Measurements from ENCODE around the gene CALCR. TPM values are rescaled to one million over a fixed set of nuclear protein-coding genes. Genes with fewer than 3 reads are reported as not detected.

The CALCR gene
- total RNA-seq, 4 donors from 2014 or later: 0.34 to 1.1 TPM; not detected in 2

DNA sequence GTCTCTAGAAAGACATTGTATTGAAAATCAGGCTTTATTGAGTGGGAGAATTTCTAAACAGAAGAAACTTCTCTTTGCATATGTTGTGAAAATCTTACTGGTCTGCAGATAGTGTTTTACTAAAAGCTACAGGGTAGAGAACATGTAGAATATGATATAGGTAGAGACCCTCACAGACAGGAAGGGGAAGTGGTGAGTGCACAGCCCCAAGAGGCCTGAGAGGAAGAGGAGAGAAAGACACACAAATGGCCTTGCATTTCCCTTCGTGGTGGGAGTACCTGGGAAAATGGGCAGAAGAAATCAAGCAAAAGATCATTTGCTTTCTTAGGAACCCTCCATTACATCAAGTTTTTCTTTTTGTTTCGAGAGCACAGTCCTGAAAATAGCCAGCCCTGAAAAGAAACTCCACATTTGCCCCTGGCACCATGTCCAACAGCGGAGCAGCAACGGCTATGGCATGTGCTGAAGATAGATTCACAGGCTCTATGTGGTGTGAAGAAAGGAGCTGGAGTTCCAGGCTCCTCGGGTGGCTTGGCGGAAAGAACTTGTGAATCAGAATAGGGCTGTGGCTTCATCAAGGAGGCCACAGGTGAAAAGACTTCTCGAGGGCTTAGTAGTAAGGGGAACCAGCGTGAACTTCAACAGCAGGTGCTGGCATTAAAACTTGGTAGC, 143.5 kb downstream of the CALCR start:
- no peak for TF ChIP-seq CTCF (IDR thresholded peaks at IDR 0.05; ENCODE audit: low read depth)

DNA sequence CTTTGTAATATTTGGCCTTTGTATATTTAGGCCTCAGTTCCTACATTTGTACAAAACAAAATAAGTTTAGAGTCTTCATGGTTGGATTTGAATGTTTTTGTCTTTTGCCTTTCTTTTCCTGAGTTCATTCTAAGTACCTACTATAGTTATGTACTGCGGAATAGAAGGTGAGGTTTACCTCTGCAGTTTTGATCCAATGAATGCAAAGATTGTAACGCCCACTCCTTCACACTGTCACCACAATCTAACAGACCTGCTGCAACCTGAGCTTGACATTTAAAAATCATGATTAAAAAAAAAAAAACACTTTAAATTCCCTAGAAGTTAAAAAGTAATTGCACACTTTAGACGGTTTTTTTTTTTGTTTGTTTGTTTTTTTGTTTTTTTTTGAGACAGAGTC, 145.0 kb downstream of the CALCR start:
- TF ChIP-seq CTCF (IDR thresholded peaks at IDR 0.05; ENCODE audit: low read depth): no peak

- TF ChIP-seq CTCF (IDR thresholded peaks at IDR 0.05; ENCODE audit: low read depth): no peak
These were observed 147.4 kb downstream of the CALCR start for GRCh38 chr7:93427107-93427506.

GRCh38 chr7:93426155-93426696, 148.3 kb downstream of the CALCR start:
- no peak for TF ChIP-seq CTCF (IDR thresholded peaks at IDR 0.05; ENCODE audit: low read depth)

GRCh38 chr7:93414574-93414973, 159.9 kb downstream of the CALCR start:
- TF ChIP-seq CTCF (IDR thresholded peaks at IDR 0.05; ENCODE audit: low read depth): no peak

GRCh38 chr7:93409324-93409723, 165.2 kb downstream of the CALCR start:
- no peak for TF ChIP-seq CTCF (IDR thresholded peaks at IDR 0.05; ENCODE audit: low read depth)

- TF ChIP-seq CTCF (IDR thresholded peaks at IDR 0.05; ENCODE audit: low read depth): no peak
These were observed 167.3 kb downstream of the CALCR start for GRCh38 chr7:93407239-93407638.

All from subcutaneous adipose tissue (tissue), 4 donors.